GM12872 (cell line): ENCODE measurements around the gene CFAP58.
A peak's percentile ranks its signal among the peaks of the same experiment; 100 is the strongest.

Experiments
- CTCF ChIP-seq: IDR thresholded peaks from 3 replicates; pipeline ENCODE4 v1.5.1; 2011; ENCODE audit warnings: low read depth, mild to moderate bottlenecking, low read length, moderate library complexity; ENCODE audit not compliant: insufficient read depth

CFAP58 gene

GRCh38 chr10:104309980-104310978, 43.4 kb upstream of the CFAP58 start:
- no peak for TF ChIP-seq CTCF

GRCh38 chr10:104311184-104311720, 42.4 kb upstream of the CFAP58 start:
- TF ChIP-seq CTCF: no peak

GRCh38 chr10:104314591-104315485, 38.8 kb upstream of the CFAP58 start:
- no peak for TF ChIP-seq CTCF

- TF ChIP-seq CTCF: no peak
These were observed 38.1 kb upstream of the CFAP58 start for GRCh38 chr10:104315486-104315921.

GRCh38 chr10:104316321-104317099, 37.1 kb upstream of the CFAP58 start:
- no peak for TF ChIP-seq CTCF

GRCh38 chr10:104317269-104317710, 36.3 kb upstream of the CFAP58 start:
- TF ChIP-seq CTCF: peak; percentile 30; the same call in 1 of the 3 replicates
